Left lung (tissue), 10 donors: Measurements from ENCODE around the gene DCC. TPM values are rescaled to one million over a fixed set of nuclear protein-coding genes. Genes with fewer than 3 reads are reported as not detected.

ENCODE experiments used
- ATAC-seq: fragments of 200-7000 bp; cut with Tn5 transposase; one replicate; pipeline ENCODE4 v1.9.1; 2020; ENCODE audit warnings: moderate library complexity
- DNase-seq, 4 donors: peaks; one replicate each; pipeline ENCODE4 v3.0.0-alpha.2; 2013 to 2020
- H3K27ac ChIP-seq, 2 donors: fragments of 200-600 bp; sonication (generic) in 1 of 2; one replicate each; pipeline versions ENCODE4 v1.5.0 to v1.8.0; 2020 to 2021
- H3K27me3 ChIP-seq, 2 donors: fragments of 200-600 bp; sonication (generic) in 1 of 2; one replicate each; pipeline versions ENCODE4 v1.5.0 to v1.8.0; 2020 to 2021
- H3K36me3 ChIP-seq, 2 donors: fragments of 200-600 bp; sonication (generic) in 1 of 2; one replicate each; pipeline versions ENCODE4 v1.5.0 to v1.8.0; 2020 to 2021
- H3K4me1 ChIP-seq, 2 donors: fragments of 200-600 bp; one replicate each; pipeline ENCODE4 v1.8.0; 2021
- H3K4me3 ChIP-seq, 2 donors: fragments of 200-600 bp; sonication (generic) in 1 of 2; one replicate each; pipeline versions ENCODE4 v1.5.0 to v1.8.0; 2020 to 2021; ENCODE audit warnings: mild to moderate bottlenecking in 1 of 2
- H3K9me3 ChIP-seq, 2 donors: fragments of 200-600 bp; sonication (generic) in 1 of 2; one replicate each; pipeline versions ENCODE4 v1.5.0 to v1.8.0; 2020 to 2021
- intact Hi-C, 2 donors: fragments of 100-400 bp; cut with DNase I; formaldehyde crosslinking; loops; one replicate each; pipeline versions ENCODE4 v1.11.2 to v1.14.2; 2022
- polyA plus RNA-seq, 6 donors: library from polyadenylated mRNA; unstranded; fragments of 120-200 nt; gene quantifications; one replicate each; pipeline ENCODE4 v1.2.1, GENCODE V29; 2013; ENCODE audit not compliant: insufficient read length in 6 of 6
- total RNA-seq, 2 donors: library from RNA; stranded (reverse); fragmentation: NEBNext Ultra II Directional; extraction: Animal tissue kit (Norgen Biotek cat#: 25700); gene quantifications; one replicate each; pipeline ENCODE4 v1.2.1, GENCODE V29; 2021
- TF ChIP-seq, protein P1 (sequence below), 2 donors: fragments of 200-600 bp; sonication (generic) in 1 of 2; IDR thresholded peaks; one replicate each; pipeline versions ENCODE4 v1.5.0 to v1.8.0; 2021; ENCODE audit warnings: antibody characterized with exemption in 2 of 2
- donor health status: DM: no; HTN: yes; CAD: no.
- donor health status: DM: no; HTN: no; CAD: no.

DCC gene
- total and polyA plus RNA-seq, 8 donors, result 0.61 to 3.5 (median 2.1) TPM

DNA sequence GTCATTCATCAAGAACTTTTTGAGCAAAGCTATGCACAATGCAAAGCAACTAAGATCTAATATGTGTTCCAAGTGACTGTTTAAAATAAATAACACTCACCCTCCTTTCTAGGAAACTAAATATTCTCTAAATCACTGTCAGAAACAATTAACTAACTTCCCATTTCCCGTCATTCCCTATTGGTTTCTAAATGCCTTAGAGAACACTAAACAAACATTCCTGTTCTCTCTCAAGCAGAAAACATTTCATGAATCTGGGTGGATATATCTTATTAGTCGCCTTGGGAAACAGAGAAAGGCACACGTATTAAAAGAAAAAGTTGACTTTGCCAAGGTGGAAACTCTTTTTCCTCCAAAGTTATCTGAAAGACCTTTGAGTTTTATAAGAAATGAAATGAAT lies 1149.3 kb downstream of the DCC start:
- Histone ChIP-seq H3K27ac (no peak overlapping the region), H3K4me3 (no peak overlapping the region), H3K9me3 (no peaks in the 10 kb centered on the region), H3K4me1 (no peaks in the 10 kb centered on the region), H3K27me3 (no peaks in the 10 kb centered on the region), H3K36me3 (no peaks in the 10 kb centered on the region)
- ATAC-seq, result peak; percentile 69
- TF ChIP-seq, protein P1, sequence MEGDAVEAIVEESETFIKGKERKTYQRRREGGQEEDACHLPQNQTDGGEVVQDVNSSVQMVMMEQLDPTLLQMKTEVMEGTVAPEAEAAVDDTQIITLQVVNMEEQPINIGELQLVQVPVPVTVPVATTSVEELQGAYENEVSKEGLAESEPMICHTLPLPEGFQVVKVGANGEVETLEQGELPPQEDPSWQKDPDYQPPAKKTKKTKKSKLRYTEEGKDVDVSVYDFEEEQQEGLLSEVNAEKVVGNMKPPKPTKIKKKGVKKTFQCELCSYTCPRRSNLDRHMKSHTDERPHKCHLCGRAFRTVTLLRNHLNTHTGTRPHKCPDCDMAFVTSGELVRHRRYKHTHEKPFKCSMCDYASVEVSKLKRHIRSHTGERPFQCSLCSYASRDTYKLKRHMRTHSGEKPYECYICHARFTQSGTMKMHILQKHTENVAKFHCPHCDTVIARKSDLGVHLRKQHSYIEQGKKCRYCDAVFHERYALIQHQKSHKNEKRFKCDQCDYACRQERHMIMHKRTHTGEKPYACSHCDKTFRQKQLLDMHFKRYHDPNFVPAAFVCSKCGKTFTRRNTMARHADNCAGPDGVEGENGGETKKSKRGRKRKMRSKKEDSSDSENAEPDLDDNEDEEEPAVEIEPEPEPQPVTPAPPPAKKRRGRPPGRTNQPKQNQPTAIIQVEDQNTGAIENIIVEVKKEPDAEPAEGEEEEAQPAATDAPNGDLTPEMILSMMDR (IDR thresholded peaks at IDR 0.05), result no peak
- intact Hi-C loops, result no loop called here
- DNase-seq, result no peak

DNA sequence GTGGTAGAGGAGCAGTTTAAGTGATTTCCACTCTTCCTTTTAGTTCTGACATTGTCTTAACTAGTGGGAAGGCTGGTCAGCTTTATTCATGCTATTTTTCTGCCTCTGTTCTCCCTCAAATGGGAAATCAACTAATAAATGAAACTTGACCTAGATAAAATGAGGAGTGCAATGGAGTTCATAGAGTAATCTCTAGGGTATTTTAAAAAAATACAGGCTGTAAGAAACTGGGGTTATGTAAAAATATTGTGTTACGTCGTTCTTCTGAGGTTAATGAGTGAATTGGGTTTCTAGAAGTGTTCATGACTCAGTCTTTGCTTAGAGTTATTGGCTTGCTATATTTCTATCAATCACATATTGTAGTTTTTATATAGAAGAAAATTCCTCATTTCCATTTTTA lies 1150.0 kb downstream of the DCC start:
- Histone ChIP-seq H3K27me3 (no peaks in the 10 kb centered on the region), H3K36me3 (no peaks in the 10 kb centered on the region), H3K9me3 (peaks cover 0 to 2% of the 10 kb centered on the region in 2 donors), H3K4me3 (no peak overlapping the region), H3K27ac (no peak overlapping the region), H3K4me1 (no peaks in the 10 kb centered on the region)
- TF ChIP-seq, protein P1 (IDR thresholded peaks at IDR 0.05), result no peak
- ATAC-seq, result no peak
- intact Hi-C loops, result no loop called here
- DNase-seq, result no peak

DNA sequence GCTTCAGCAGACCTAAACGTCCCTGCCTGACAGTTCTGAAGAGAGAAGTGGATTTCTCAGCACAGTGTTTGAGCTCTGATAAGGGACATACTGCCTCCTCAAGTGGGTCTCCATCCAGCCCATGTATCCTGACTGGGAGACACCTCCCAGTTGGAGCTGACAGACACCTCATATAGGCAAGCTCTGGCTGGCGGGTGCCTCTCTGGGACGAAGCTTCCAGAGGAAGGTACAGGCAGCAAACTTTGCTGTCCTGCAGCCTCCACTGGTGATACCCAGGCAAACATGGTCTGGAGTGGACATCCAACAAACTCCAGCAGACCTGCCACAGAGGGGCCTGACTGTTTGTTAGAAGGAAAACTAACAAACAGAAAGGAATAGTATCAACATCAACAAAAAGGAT lies 1156.0 kb downstream of the DCC start:
- TF ChIP-seq, protein P1 (IDR thresholded peaks at IDR 0.05), result no peak
- intact Hi-C loops, result no loop called here
- peaks cover 0 to 2% of the 10 kb centered on the region in 2 donors for H3K9me3 ChIP-seq
- no peaks in the 10 kb centered on the region for H3K4me1 ChIP-seq
- no peak for ATAC-seq
- H3K4me3 ChIP-seq, result no peak overlapping the region
- no peak for DNase-seq
- H3K36me3 ChIP-seq, result no peaks in the 10 kb centered on the region
- H3K27me3 ChIP-seq, result no peaks in the 10 kb centered on the region
- no peak overlapping the region for H3K27ac ChIP-seq

DNA sequence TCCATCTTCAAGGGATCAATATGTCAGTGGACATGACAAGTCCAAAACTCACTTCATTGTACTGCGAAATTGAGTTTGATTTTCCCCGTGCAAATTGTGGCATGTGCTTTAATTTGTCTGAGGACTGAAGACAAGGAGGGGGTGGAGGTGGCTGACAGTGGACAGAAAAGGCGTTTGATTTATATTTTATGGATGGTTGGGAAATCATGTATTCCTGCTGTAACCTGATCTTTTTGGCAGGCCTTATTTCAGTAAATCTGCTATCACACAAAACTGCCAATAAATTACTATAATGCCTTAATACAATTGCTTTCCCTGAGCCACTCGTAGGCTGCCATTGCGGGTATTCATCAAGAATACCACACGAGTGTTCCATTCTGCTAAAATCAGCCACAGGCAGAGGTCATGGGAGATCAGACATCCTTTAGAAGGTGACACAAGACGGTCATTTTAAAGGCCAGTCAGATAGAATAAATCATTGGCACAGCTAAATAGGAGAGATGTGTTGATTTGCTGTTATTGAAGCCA lies 1164.0 kb downstream of the DCC start:
- no peaks in the 10 kb centered on the region for H3K36me3 ChIP-seq
- DNase-seq (no peak), ATAC-seq (no peak)
- no peaks in the 10 kb centered on the region for H3K4me1 ChIP-seq
- H3K27ac ChIP-seq, result no peak overlapping the region
- TF ChIP-seq, protein P1 (IDR thresholded peaks at IDR 0.05), result no peak
- H3K9me3 ChIP-seq, result no peaks in the 10 kb centered on the region
- no peaks in the 10 kb centered on the region for H3K27me3 ChIP-seq
- no peak overlapping the region for H3K4me3 ChIP-seq
- intact Hi-C loops, result no loop called here

DNA sequence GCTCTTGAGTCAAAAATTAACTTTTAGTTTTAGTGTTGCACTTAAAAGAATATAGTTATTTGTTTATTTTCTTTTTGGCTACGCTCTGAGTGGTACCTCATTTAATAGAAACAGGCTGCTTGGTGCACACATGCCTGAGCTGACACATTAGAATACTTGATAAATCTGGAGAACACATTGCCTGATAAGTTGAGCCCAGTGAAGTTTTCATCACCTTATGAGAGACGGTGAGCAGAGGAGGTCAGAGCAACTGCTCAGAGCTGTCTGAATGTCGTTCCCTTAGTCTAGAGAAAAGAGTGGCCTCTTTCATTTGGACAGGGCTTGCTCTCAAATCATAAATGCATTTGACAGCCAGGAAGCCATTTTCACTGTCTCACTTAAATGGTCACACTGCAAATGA lies 1168.5 kb downstream of the DCC start:
- Histone ChIP-seq H3K4me3 (no peak overlapping the region), H3K4me1 (no peaks in the 10 kb centered on the region), H3K27ac (no peak overlapping the region), H3K9me3 (peaks cover 0 to 2% of the 10 kb centered on the region in 2 donors), H3K27me3 (no peaks in the 10 kb centered on the region), H3K36me3 (no peaks in the 10 kb centered on the region)
- intact Hi-C loops, result no loop called here
- TF ChIP-seq, protein P1 (IDR thresholded peaks at IDR 0.05), result no peak
- DNase-seq (no peak), ATAC-seq (no peak)
